ENCODE measurements around the gene SLC1A6.

DNA sequence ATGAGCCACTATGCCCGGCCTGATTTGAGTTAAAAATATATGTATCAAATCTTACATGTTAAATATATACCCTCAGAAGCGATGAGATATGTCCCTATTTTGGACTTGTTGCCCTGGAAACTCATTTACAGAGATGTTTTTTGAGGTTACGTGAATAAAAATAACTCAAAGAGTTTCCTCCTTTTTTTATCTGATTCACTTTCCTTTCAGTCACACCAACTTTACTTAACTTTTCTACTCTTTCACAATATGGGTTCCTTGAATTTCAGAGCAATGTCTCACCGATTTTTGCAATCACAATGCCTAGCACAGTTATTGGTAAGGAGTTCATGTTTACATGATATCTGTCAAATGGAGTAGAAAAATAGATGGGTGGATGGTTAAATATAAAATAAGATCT is 36.1 kb downstream of the SLC1A6 start:
- TF ChIP-seq POLR2AphosphoS5 (IDR thresholded peaks at IDR 0.05; ENCODE audit: low read depth, low read length): no peak
- no peak for TF ChIP-seq TAF1 (IDR thresholded peaks at IDR 0.05; ENCODE audit: borderline replicate concordance, low read depth, low read length)
- no peak for TF ChIP-seq YY1 (IDR thresholded peaks at IDR 0.05; ENCODE audit: low read depth)
- TF ChIP-seq CTCF (IDR thresholded peaks at IDR 0.05): no peak
- no peak for TF ChIP-seq CHD2 (IDR thresholded peaks at IDR 0.05; ENCODE audit: low read length, partially characterized antibody)

Data from SK-N-SH (cell line).